ENCODE measurements around the gene FABP6. TPM values are rescaled to one million over a fixed set of nuclear protein-coding genes. Genes with fewer than 3 reads are reported as not detected.
A peak's percentile ranks its signal among the peaks of the same experiment; 100 is the strongest.

The FABP6 gene
- total and polyA plus RNA-seq, 12 donors = 0.13 to 5.9 (median 1.4) TPM

- Histone ChIP-seq H3K27ac (peak overlapping the region in 5 of 10 donors; percentile 15 to 79 (median 40)), H3K4me1 (peaks cover 5 to 47% (median 40%) of the 10 kb centered on the region in 9 donors), H3K4me3 (no peak overlapping the region), H3K27me3 (no peaks in the 10 kb centered on the region), H3K9me3 (no peaks in the 10 kb centered on the region), H3K36me3 (peaks cover 0 to 25% (median 0%) of the 10 kb centered on the region in 9 donors)
- DNase-seq = no peak
- intact Hi-C loops (cut with DNase I) = no loop called here
- no peak for TF ChIP-seq CTCF (IDR thresholded peaks at IDR 0.05)
- 54 to 59% methylated on average over 6 of the region's 6 CpGs for WGBS, 2 donors
- no peak for ATAC-seq
Measured at GRCh38 chr5:160271836-160272235, 42.5 kb downstream of the FABP6 start.

- Histone ChIP-seq H3K4me3 (no peak overlapping the region), H3K9me3 (no peaks in the 10 kb centered on the region), H3K27me3 (no peaks in the 10 kb centered on the region), H3K27ac (no peak overlapping the region), H3K36me3 (peaks cover 0 to 29% (median 0%) of the 10 kb centered on the region in 9 donors), H3K4me1 (peaks cover 5 to 47% (median 40%) of the 10 kb centered on the region in 9 donors)
- 70 to 83% methylated on average over 3 of the region's 3 CpGs for WGBS, 2 donors
- no peak for TF ChIP-seq CTCF (IDR thresholded peaks at IDR 0.05)
- DNase-seq (no peak), ATAC-seq (no peak)
- intact Hi-C loops (cut with DNase I) = no loop called here
Measured at GRCh38 chr5:160272264-160272663, 43.0 kb downstream of the FABP6 start.

- Histone ChIP-seq H3K36me3 (peaks cover 0 to 32% (median 0%) of the 10 kb centered on the region in 9 donors), H3K9me3 (no peaks in the 10 kb centered on the region), H3K27me3 (no peaks in the 10 kb centered on the region), H3K4me3 (no peak overlapping the region), H3K4me1 (peaks cover 5 to 47% (median 40%) of the 10 kb centered on the region in 9 donors), H3K27ac (no peak overlapping the region)
- TF ChIP-seq CTCF (IDR thresholded peaks at IDR 0.05) = no peak
- intact Hi-C loops (cut with DNase I) = no loop called here
- 100% methylated on average over 2 of the region's 2 CpGs for WGBS, 2 donors
- no peak for DNase-seq
- no peak for ATAC-seq
Measured at GRCh38 chr5:160272889-160273288, 43.6 kb downstream of the FABP6 start.

GRCh38 chr5:160274483-160274931, 45.2 kb downstream of the FABP6 start:
- intact Hi-C loops (cut with DNase I) = no loop called here
- Histone ChIP-seq H3K27me3 (no peaks in the 10 kb centered on the region), H3K27ac (no peak overlapping the region), H3K9me3 (no peaks in the 10 kb centered on the region), H3K36me3 (peaks cover 0 to 44% (median 0%) of the 10 kb centered on the region in 9 donors), H3K4me3 (no peak overlapping the region), H3K4me1 (peaks cover 0 to 31% (median 24%) of the 10 kb centered on the region in 9 donors)
- 73 to 75% methylated on average over 5 of the region's 5 CpGs for WGBS, 2 donors
- DNase-seq (no peak), ATAC-seq (no peak)
- TF ChIP-seq CTCF (IDR thresholded peaks at IDR 0.05) = no peak
